ENCODE data around the gene MPZL1. TPM values are rescaled to one million over a fixed set of nuclear protein-coding genes. Genes with fewer than 3 reads are reported as not detected.

Gene MPZL1
- total RNA-seq, 2 experiments from 2014 or later, result 48.9 to 61.9 TPM

GRCh38 chr1:167695756-167696561 lies 25.8 kb upstream of the MPZL1 start:
- Histone ChIP-seq H4K20me1 (ENCODE audit: insufficient read depth, low read length) (no peaks in the 10 kb centered on the region), H3K27ac (ENCODE audit: low read depth, low read length, poor library complexity, severe bottlenecking) (no peak overlapping the region), H2AFZ (ENCODE audit: low read length) (no peak overlapping the region), H3K4me3 (ENCODE audit: low read depth, low read length, poor library complexity, severe bottlenecking) (no peak overlapping the region), H3K4me2 (ENCODE audit: low read length) (no peak overlapping the region), H3K4me1 (ENCODE audit: insufficient read depth, low read length, poor library complexity, severe bottlenecking) (no peaks in the 10 kb centered on the region), H3K79me2 (ENCODE audit: insufficient read depth, low read depth, low read length) (no peaks in the 10 kb centered on the region), H3K9me3 (ENCODE audit: low read length) (no peaks in the 10 kb centered on the region), H3K36me3 (ENCODE audit: insufficient read depth, low read length) (peaks cover 98% of the 10 kb centered on the region), H3K9me2 (ENCODE audit: insufficient read depth, low read length) (no peaks in the 10 kb centered on the region)
- intact Hi-C loops (cut with micrococcal nuclease; ENCODE audit: unreplicated experiment), result no loop called here
- DNase-seq (ENCODE audit: low spot score), result no peak
- ChIA-PET CTCF (ENCODE audit: unreplicated experiment) (no interaction called here), POLR2A (interaction anchor here (0.6 to 1.6 kb wide), 6 partner anchors 10 to 131 kb away, joined by 3 to 4 read pairs (median 3); no protein-coding TSS in a partner anchor)
- BruUV-seq (replicated peaks), result no TSS peak
- no peak for TF ChIP-seq CTCF (conservative IDR thresholded peaks at IDR 0.05; ENCODE audit: low read length)
- TF ChIP-seq EZH2phosphoT487 (IDR thresholded peaks at IDR 0.05; ENCODE audit: borderline replicate concordance, low read depth, low read length), result no peak

- no peak for DNase-seq (ENCODE audit: low spot score)
- TF ChIP-seq EZH2phosphoT487 (IDR thresholded peaks at IDR 0.05; ENCODE audit: borderline replicate concordance, low read depth, low read length) (no peak), CTCF (conservative IDR thresholded peaks at IDR 0.05; ENCODE audit: low read length) (no peak)
- peaks cover 96% of the 10 kb centered on the region for H3K36me3 ChIP-seq (ENCODE audit: insufficient read depth, low read length)
- BruUV-seq (replicated peaks), result no TSS peak
- H4K20me1 ChIP-seq (ENCODE audit: insufficient read depth, low read length), result no peaks in the 10 kb centered on the region
- no peaks in the 10 kb centered on the region for H3K9me3 ChIP-seq (ENCODE audit: low read length)
- no peak overlapping the region for H3K4me3 ChIP-seq (ENCODE audit: low read depth, low read length, poor library complexity, severe bottlenecking)
- no peak overlapping the region for H3K4me2 ChIP-seq (ENCODE audit: low read length)
- no peaks in the 10 kb centered on the region for H3K9me2 ChIP-seq (ENCODE audit: insufficient read depth, low read length)
- H3K4me1 ChIP-seq (ENCODE audit: insufficient read depth, low read length, poor library complexity, severe bottlenecking), result no peaks in the 10 kb centered on the region
- POLR2A ChIA-PET, result interaction anchor here (0.7 to 1.7 kb wide), 2 partner anchors 97 to 100 kb away, joined by 3 to 7 read pairs; no protein-coding TSS in a partner anchor
- no peak overlapping the region for H2AFZ ChIP-seq (ENCODE audit: low read length)
- CTCF ChIA-PET (ENCODE audit: unreplicated experiment), result interaction anchor here (0.6 kb wide), 1 partner anchor 389 kb away, joined by 3 read pairs; no protein-coding TSS in a partner anchor
- H3K27ac ChIP-seq (ENCODE audit: low read depth, low read length, poor library complexity, severe bottlenecking), result no peak overlapping the region
- H3K79me2 ChIP-seq (ENCODE audit: insufficient read depth, low read depth, low read length), result no peaks in the 10 kb centered on the region
- intact Hi-C loops (cut with micrococcal nuclease; ENCODE audit: unreplicated experiment), result no loop called here
These were observed 24.1 kb upstream of the MPZL1 start for GRCh38 chr1:167697667-167698141.

GRCh38 chr1:167698313-167698712 lies 23.5 kb upstream of the MPZL1 start:
- H2AFZ ChIP-seq (ENCODE audit: low read length), result no peak overlapping the region
- BruUV-seq (replicated peaks), result no TSS peak
- no peak overlapping the region for H3K4me3 ChIP-seq (ENCODE audit: low read depth, low read length, poor library complexity, severe bottlenecking)
- no peak overlapping the region for H3K27ac ChIP-seq (ENCODE audit: low read depth, low read length, poor library complexity, severe bottlenecking)
- no peaks in the 10 kb centered on the region for H4K20me1 ChIP-seq (ENCODE audit: insufficient read depth, low read length)
- H3K79me2 ChIP-seq (ENCODE audit: insufficient read depth, low read depth, low read length), result no peaks in the 10 kb centered on the region
- no peaks in the 10 kb centered on the region for H3K4me1 ChIP-seq (ENCODE audit: insufficient read depth, low read length, poor library complexity, severe bottlenecking)
- DNase-seq (ENCODE audit: low spot score), result no peak
- no peak for TF ChIP-seq EZH2phosphoT487 (IDR thresholded peaks at IDR 0.05; ENCODE audit: borderline replicate concordance, low read depth, low read length)
- TF ChIP-seq CTCF (conservative IDR thresholded peaks at IDR 0.05; ENCODE audit: low read length), result no peak
- no peaks in the 10 kb centered on the region for H3K9me3 ChIP-seq (ENCODE audit: low read length)
- ChIA-PET POLR2A (interaction anchor here (0.6 to 1.7 kb wide), 4 partner anchors 21 to 105 kb away, joined by 3 to 7 read pairs (median 4); no protein-coding TSS in a partner anchor), CTCF (ENCODE audit: unreplicated experiment) (interaction anchor here (0.6 kb wide), 1 partner anchor 59 kb away, joined by 4 read pairs; no protein-coding TSS in a partner anchor)
- H3K36me3 ChIP-seq (ENCODE audit: insufficient read depth, low read length), result peaks cover 96% of the 10 kb centered on the region
- no peak overlapping the region for H3K4me2 ChIP-seq (ENCODE audit: low read length)
- H3K9me2 ChIP-seq (ENCODE audit: insufficient read depth, low read length), result no peaks in the 10 kb centered on the region
- intact Hi-C loops (cut with micrococcal nuclease; ENCODE audit: unreplicated experiment), result no loop called here
